Gastroesophageal sphincter (tissue), 3 donors: ENCODE data around the gene GSAP.

ENCODE experiments used
- EP300 ChIP-seq: sonication (generic); formaldehyde crosslinking; IDR thresholded peaks from one replicate; pipeline ENCODE4 v1.6.1; 2017; ENCODE audit warnings: antibody characterized with exemption, mild to moderate bottlenecking
- POLR2A ChIP-seq, 2 donors: fragments of 450-650 bp; IDR thresholded peaks; one replicate each; pipeline ENCODE4 v1.6.1; 2017; ENCODE audit warnings: antibody characterized with exemption in 2 of 2, mild to moderate bottlenecking in 2 of 2, moderate library complexity in 1 of 2
- POLR2AphosphoS5 ChIP-seq: sonication (generic); formaldehyde crosslinking; IDR thresholded peaks from one replicate; pipeline ENCODE4 v1.6.1; 2017; ENCODE audit warnings: antibody characterized with exemption
- TF ChIP-seq, protein P1 (sequence below), 4 experiments: fragments of 200-600 bp in 2 of 4; fragments of 450-650 bp in 2 of 4; sonication (generic) in 1 of 4; IDR thresholded peaks; one replicate each; pipeline ENCODE4 v1.5.1; 2017 to 2019; ENCODE audit warnings: antibody characterized with exemption in 4 of 4, mild to moderate bottlenecking in 2 of 4, moderate library complexity in 2 of 4

DNA sequence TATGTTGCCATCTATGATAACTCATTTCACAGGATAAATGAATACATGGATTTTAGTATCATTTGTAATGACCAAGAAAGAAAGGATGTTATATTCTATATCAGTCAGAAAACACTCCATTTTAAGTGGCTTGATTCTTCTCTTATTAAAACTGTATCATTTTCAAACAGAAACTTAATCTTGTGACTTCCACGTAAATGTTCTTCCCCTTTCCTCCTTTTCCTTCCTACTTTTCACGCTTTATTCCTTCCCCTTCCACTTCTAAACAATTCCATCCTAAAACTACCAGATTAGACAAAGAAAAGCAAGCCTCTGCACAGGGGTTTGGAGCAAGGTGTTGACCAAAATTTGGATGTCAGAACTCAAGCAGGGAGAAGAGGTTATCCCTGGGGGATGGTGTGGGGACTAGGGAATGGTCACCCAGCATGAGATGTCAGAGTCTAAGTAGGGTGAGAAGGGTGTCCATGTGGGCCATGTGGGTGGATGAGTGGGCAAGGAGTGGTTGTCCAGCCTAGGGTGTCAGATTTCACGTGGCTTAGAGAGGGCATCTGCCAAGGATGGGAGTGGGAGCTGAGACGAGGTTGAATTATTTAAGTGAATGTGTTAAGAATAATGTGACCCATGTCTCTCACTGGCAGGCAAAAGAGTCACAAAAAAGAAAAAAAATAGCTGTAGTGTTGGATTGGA is 5.0 kb upstream of the GSAP start:
- TF ChIP-seq, protein P1, sequence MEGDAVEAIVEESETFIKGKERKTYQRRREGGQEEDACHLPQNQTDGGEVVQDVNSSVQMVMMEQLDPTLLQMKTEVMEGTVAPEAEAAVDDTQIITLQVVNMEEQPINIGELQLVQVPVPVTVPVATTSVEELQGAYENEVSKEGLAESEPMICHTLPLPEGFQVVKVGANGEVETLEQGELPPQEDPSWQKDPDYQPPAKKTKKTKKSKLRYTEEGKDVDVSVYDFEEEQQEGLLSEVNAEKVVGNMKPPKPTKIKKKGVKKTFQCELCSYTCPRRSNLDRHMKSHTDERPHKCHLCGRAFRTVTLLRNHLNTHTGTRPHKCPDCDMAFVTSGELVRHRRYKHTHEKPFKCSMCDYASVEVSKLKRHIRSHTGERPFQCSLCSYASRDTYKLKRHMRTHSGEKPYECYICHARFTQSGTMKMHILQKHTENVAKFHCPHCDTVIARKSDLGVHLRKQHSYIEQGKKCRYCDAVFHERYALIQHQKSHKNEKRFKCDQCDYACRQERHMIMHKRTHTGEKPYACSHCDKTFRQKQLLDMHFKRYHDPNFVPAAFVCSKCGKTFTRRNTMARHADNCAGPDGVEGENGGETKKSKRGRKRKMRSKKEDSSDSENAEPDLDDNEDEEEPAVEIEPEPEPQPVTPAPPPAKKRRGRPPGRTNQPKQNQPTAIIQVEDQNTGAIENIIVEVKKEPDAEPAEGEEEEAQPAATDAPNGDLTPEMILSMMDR (IDR thresholded peaks at IDR 0.05) = no peak
- TF ChIP-seq POLR2AphosphoS5 = no peak
- no peak for TF ChIP-seq POLR2A (IDR thresholded peaks at IDR 0.05)
- TF ChIP-seq EP300 = no peak
